Fibroblast of mammary gland (primary cell): Measurements from ENCODE around the gene NCOA3.

Source experiments
- DNase-seq: peaks from one replicate; pipeline ENCODE4 v3.0.0-alpha.2; 2010; ENCODE audit warnings: low read depth
- H3K4me3 ChIP-seq: 2 replicates; pipeline ENCODE4 v1.5.1; 2011; ENCODE audit warnings: low read depth, mild to moderate bottlenecking, low read length, moderate library complexity; ENCODE audit not compliant: control insufficient read depth
- CTCF ChIP-seq: conservative IDR thresholded peaks from 2 replicates; pipeline ENCODE4 v1.5.1; 2011; ENCODE audit warnings: low read depth, low read length, inconsistent platforms; ENCODE audit not compliant: control insufficient read depth, insufficient read depth

NCOA3 gene

GRCh38 chr20:47501482-47502270, at the start of gene NCOA3:
Gene NCOA3 (plus strand): TSS chr20:47501887. CDS start chr20:47622248, 120,361 bp downstream.
- peak; percentile 89 for DNase-seq
- no peak for TF ChIP-seq CTCF
- H3K4me3 ChIP-seq: peak within 1 kb of the TSS; percentile 92

GRCh38 chr20:47452736-47453161, 48.9 kb upstream of the NCOA3 start:
- TF ChIP-seq CTCF: no peak
- no peak for DNase-seq
- H3K4me3 ChIP-seq: no peak overlapping the region

GRCh38 chr20:47453167-47453782, 48.4 kb upstream of the NCOA3 start:
- DNase-seq: peak; percentile 96
- TF ChIP-seq CTCF: no peak
- H3K4me3 ChIP-seq: no peak overlapping the region

GRCh38 chr20:47454298-47455132, 47.2 kb upstream of the NCOA3 start:
- no peak for TF ChIP-seq CTCF
- no peak overlapping the region for H3K4me3 ChIP-seq
- no peak for DNase-seq

GRCh38 chr20:47455133-47456040, 46.3 kb upstream of the NCOA3 start:
- no peak for TF ChIP-seq CTCF
- DNase-seq: no peak
- no peak overlapping the region for H3K4me3 ChIP-seq
